Neural crest cell (in vitro differentiated cells): ENCODE results near the gene HEMGN. TPM values are rescaled to one million over a fixed set of nuclear protein-coding genes. Genes with fewer than 3 reads are reported as not detected.
"Not testable (repeated sequence)": the region's sequence is repeated elsewhere in the genome, so short reads cannot be mapped to it uniquely, and the experiment has no call there.

Experiments
- DNase-seq: peaks from one replicate; pipeline ENCODE4 v3.0.0; 2021; ENCODE audit warnings: low read depth, mixed read lengths, low spot score
- H3K27ac Mint-ChIP-seq: one replicate; pipeline ENCODE4 v1.8.0; 2021; ENCODE audit warnings: mild to moderate bottlenecking, mixed read lengths; ENCODE audit not compliant: unreplicated experiment
- H3K27me3 Mint-ChIP-seq: 2 replicates; pipeline ENCODE4 v1.8.0; 2021; ENCODE audit warnings: low read depth, mild to moderate bottlenecking, mixed read lengths
- H3K36me3 Mint-ChIP-seq: 2 replicates; pipeline ENCODE4 v1.8.0; 2021; ENCODE audit warnings: low read depth, mild to moderate bottlenecking, mixed read lengths
- H3K4me1 Mint-ChIP-seq: 2 replicates; pipeline ENCODE4 v1.8.0; 2021; ENCODE audit warnings: mixed read lengths
- H3K4me3 Mint-ChIP-seq: one replicate; pipeline ENCODE4 v1.8.0; 2021; ENCODE audit warnings: mild to moderate bottlenecking, mixed read lengths
- H3K9me3 Mint-ChIP-seq: 2 replicates; pipeline ENCODE4 v1.8.0; 2021; ENCODE audit warnings: mixed read lengths
- CTCF ChIP-seq: fragments of 200-600 bp; sonication (generic); conservative IDR thresholded peaks from 2 replicates; pipeline ENCODE4 v1.5.0; 2021; ENCODE audit warnings: antibody characterized with exemption, mild to moderate bottlenecking
- total RNA-seq: library from RNA; stranded (reverse); gene quantifications from 2 replicates; pipeline ENCODE4 v1.2.1, GENCODE V29; 2021

Gene HEMGN
- total RNA-seq, 1 donor from 2014 or later: not detected

- Mint-ChIP-seq H3K27ac (no peak overlapping the region), H3K36me3 (no peaks in the 10 kb centered on the region), H3K27me3 (peaks cover 42% of the 10 kb centered on the region), H3K4me1 (peaks cover 29% of the 10 kb centered on the region), H3K4me3 (peak overlapping the region; percentile 80), H3K9me3 (no peaks in the 10 kb centered on the region)
- TF ChIP-seq CTCF: no peak
- no peak for DNase-seq
Observed at GRCh38 chr9:97980479-97980803, 42.5 kb upstream of the HEMGN start.

- TF ChIP-seq CTCF: no peak
- Mint-ChIP-seq H3K9me3 (peaks cover 3% of the 10 kb centered on the region), H3K4me3 (peak overlapping the region; percentile 80), H3K27ac (no peak overlapping the region), H3K4me1 (peaks cover 27% of the 10 kb centered on the region), H3K36me3 (no peaks in the 10 kb centered on the region), H3K27me3 (peaks cover 42% of the 10 kb centered on the region)
- DNase-seq: no peak
Observed at GRCh38 chr9:97979788-97980478, 42.0 kb upstream of the HEMGN start.

GRCh38 chr9:97978371-97979130 lies 40.6 kb upstream of the HEMGN start:
- Mint-ChIP-seq H3K27ac (no peak overlapping the region), H3K4me1 (peaks cover 27% of the 10 kb centered on the region), H3K9me3 (peaks cover 3% of the 10 kb centered on the region), H3K36me3 (no peaks in the 10 kb centered on the region), H3K27me3 (peaks cover 49% of the 10 kb centered on the region), H3K4me3 (peak overlapping the region; percentile 24)
- no peak for TF ChIP-seq CTCF
- no peak for DNase-seq

GRCh38 chr9:97976633-97977032 lies 38.7 kb upstream of the HEMGN start:
- H3K4me3 Mint-ChIP-seq, H3K36me3 Mint-ChIP-seq, H3K27ac Mint-ChIP-seq, H3K9me3 Mint-ChIP-seq, DNase-seq: not testable (repeated sequence)
- H3K4me1 Mint-ChIP-seq: peaks cover 18% of the 10 kb centered on the region
- peaks cover 58% of the 10 kb centered on the region for H3K27me3 Mint-ChIP-seq

GRCh38 chr9:97975376-97975775 lies 37.4 kb upstream of the HEMGN start:
- peaks cover 3% of the 10 kb centered on the region for H3K9me3 Mint-ChIP-seq
- H3K36me3 Mint-ChIP-seq: no peaks in the 10 kb centered on the region

More at GRCh38 chr9:97975376-97975775, 37.4 kb upstream of the HEMGN start:
- Mint-ChIP-seq H3K4me3 (no peak overlapping the region), H3K4me1 (peaks cover 8% of the 10 kb centered on the region), H3K27me3 (peaks cover 53% of the 10 kb centered on the region), H3K27ac (no peak overlapping the region)
- TF ChIP-seq CTCF: no peak
- no peak for DNase-seq
